T1000 (cell line): Measurements from ENCODE around the gene NDE1.
A peak's percentile ranks its signal among the peaks of the same experiment; 100 is the strongest.
"Not testable (repeated sequence)": the region's sequence is repeated elsewhere in the genome, so short reads cannot be mapped to it uniquely, and the experiment has no call there.

Experiments
- DNase-seq: peaks from one replicate; lab custom pipeline; 2025; ENCODE audit warnings: mixed read lengths; lab: John Stamatoyannopoulos, UW

The NDE1 gene

GRCh38 chr16:15620611-15621195, 29.3 kb upstream of the NDE1 start:
- DNase-seq: no peak

GRCh38 chr16:15621456-15621855, 28.6 kb upstream of the NDE1 start:
- no peak for DNase-seq

GRCh38 chr16:15621889-15622288, 28.2 kb upstream of the NDE1 start:
- DNase-seq: no peak

DNA sequence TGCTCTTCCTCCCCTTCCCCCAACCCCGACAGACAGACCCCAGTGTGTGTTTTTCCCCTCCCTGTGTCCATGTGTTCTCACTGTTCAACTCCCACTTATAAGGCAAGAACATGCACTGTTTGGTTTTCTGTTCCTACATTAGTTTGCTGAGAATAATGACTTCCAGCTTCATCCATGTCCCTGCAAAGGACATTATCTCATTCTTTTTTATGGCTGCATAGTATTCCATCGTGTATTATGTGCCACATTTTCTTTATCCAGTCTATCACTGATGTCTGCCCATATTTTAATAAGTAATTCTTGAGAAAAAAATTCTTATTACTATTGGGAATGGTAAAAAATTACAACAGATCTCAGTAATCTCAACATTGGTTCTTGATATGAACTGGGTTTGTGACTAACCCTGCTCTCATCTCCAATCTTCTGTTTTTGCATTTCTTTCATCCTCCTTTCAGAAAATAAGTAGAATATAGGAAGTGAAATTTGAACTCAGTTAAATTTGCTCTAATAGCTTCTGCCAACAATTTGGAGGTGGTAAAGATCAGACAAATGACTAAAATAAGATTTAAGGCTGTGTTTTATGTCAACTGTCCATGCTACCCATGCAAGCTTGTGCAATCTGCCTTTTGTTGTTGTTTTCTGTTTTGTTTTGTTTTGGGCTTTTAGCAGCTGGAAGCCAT, 18.2 kb upstream of the NDE1 start:
- no peak for DNase-seq

DNA sequence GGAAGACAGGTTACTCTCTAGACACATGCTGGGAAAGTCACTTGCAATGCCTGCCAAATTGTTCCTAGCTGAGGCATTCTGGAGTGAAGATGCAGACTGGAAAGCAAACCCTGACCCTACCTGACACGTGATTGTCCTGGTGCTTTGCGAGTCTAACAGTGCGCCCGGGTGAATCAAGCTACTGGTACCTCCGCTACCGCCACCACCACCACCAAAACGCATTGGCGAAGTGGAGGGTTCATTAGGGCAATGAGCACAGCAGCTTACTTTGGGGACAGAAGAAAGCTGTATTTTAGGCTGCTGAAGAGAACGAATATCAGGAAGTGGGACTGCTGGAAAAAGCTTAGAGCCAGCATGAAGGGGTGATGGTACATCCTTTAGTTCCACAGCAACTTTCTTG, 14.1 kb upstream of the NDE1 start:
- DNase-seq: no peak

- no peak for DNase-seq
These were observed 13.6 kb upstream of the NDE1 start for GRCh38 chr16:15636392-15636873.

DNA sequence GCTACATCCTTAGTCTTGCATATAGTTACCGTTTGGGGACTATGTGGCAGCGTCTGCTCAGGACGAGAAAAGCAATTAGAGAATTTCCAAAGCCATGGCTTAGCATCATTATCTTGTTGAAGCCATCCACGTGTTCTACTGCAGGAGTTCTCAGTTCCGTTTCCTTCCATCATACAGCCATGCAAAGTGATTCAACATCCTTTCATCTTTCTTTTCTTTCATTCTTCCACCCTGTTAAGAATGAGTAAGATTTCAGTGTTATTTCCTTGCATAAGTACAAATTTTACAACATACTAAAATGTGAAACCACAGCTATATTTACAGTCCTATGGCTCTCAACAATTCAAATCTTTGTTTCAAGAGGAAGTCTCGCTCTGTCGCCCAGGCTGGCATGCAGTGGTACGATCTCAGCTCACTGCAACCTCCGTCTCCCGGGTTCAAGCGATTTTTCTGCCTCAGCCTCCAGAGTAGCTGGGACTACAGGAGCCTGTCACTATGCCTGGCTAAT, 10.9 kb upstream of the NDE1 start:
- DNase-seq: no peak

GRCh38 chr16:15640966-15641365, 9.1 kb upstream of the NDE1 start:
- DNase-seq: no peak

GRCh38 chr16:15641753-15642556, 8.1 kb upstream of the NDE1 start:
- no peak for DNase-seq

- peak; percentile 62 for DNase-seq
These were observed 7.4 kb upstream of the NDE1 start for GRCh38 chr16:15642557-15643047.

GRCh38 chr16:15643048-15643945, 6.7 kb upstream of the NDE1 start, which contains the start of gene MARF1:
TSS of gene MARF1 (minus strand) at chr16:15643154. CDS start at chr16:15639233, 3,921 bp downstream.
- peak; percentile 97 for DNase-seq

DNA sequence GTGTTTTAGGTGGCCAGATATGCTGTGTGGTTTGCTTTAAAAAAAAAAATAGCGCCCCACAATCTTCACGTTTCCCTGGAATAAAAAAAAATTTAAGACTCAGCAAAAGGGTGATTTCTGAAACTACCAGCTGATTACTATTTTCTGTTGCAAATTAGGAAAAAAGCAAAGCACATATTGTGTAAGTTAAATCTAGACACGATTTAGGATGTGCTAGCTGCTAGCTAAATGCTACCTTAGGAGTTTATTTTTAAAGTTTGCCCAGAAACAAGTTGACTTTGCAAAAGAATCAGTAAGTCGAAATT, 6.1 kb upstream of the NDE1 start:
- no peak for DNase-seq

GRCh38 chr16:15644267-15644961, 5.6 kb upstream of the NDE1 start:
- no peak for DNase-seq

DNA sequence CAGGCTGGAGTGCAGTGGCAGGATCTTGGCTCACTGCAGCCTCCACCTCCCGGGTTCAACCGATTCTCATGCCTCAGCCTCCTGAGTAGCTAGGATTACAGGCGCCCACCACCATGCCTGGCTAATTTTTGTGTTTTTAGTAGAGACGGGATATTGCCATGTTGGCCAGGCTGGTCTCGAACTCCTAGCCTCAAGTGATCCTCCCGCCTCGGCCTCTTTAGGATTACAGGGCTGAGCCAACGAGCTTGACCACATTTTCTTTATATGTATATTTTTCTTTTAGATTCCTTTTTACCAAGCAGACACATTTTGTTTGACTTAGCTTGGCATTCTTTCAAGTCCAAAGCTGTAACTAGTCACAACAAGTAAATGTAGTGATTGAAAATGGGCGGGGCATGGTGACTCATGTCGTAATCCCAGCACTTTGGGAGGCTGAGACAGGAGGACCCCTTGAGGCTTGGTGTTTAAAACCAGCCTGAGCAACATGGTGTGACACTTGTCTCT, 5.0 kb upstream of the NDE1 start:
- DNase-seq: peak; percentile 71

- DNase-seq: not testable (repeated sequence)
These were observed 3.3 kb upstream of the NDE1 start for GRCh38 chr16:15646557-15647293.

- DNase-seq: no peak
These were observed 2.6 kb upstream of the NDE1 start for GRCh38 chr16:15647294-15648014.

DNA sequence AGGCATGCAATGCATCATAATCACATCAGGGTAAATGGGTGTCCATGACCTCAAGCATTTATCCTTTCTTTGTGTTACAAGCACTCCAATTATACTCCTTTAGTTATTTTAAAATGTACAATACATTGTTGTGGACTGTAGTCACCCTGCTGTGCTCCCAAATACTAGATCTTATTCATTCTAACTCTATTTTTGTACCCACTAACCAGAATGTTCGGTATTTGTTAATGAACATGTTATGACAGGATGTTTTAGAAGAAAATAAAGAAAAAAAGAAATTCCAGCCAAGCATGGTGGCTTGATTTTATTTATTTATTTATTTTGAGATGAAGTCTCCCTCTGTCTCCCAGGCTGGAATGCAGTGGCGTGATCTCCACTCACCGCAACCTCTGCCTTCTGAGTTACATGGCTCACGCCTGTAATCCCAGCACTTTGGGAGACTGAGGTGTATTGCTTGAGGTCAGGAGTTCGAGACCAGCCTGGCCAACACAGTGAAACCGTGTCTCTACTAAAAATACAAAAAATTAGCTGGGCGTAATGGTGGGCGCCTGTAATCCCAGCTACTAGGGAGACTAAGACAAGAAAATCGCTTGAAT, 1.8 kb upstream of the NDE1 start:
- DNase-seq: no peak

DNA sequence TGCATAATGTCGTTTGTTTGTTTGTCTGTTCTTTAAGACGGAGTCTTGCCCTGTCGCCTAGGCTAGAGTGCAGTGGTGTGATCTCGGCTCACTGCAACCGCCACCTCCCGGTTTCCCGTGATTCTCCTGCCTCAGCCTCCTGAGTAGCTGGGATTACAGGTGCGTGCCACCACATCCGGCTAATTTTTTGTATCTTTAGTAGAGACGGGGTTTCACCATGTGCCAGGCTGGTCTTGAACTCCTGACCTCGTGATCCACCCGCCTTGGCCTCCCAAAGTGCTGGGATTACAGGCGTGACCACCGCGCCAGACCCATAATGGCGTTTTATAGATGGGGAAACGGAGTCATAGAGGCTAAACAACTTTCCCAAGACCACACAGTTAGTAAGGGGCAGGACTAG, 734 bp upstream of the NDE1 start:
- DNase-seq: not testable (repeated sequence)

- no peak for DNase-seq
These were observed 372 bp upstream of the NDE1 start for GRCh38 chr16:15649727-15650018.
